Brain microvascular endothelial cell (primary cell): ENCODE measurements around the gene MTTP.
A peak's percentile ranks its signal among the peaks of the same experiment; 100 is the strongest.

Experiments used
- DNase-seq: peaks from one replicate; pipeline ENCODE4 v3.0.0-alpha.2; 2020
- H3K27ac ChIP-seq: fragments of 250-450 bp; sonication (Bioruptor Pico); 2 replicates; pipeline ENCODE4 v1.5.1; 2020; ENCODE audit warnings: mild to moderate bottlenecking, moderate library complexity
- H3K27me3 ChIP-seq: fragments of 250-450 bp; sonication (Bioruptor Pico); replicated peaks from 2 replicates; pipeline ENCODE4 v1.5.1; 2020; ENCODE audit warnings: mild to moderate bottlenecking
- H3K36me3 ChIP-seq: fragments of 250-450 bp; sonication (Bioruptor Pico); replicated peaks from 2 replicates; pipeline ENCODE4 v1.5.1; 2020; ENCODE audit warnings: mild to moderate bottlenecking
- H3K4me3 ChIP-seq: 2 replicates; pipeline ENCODE4 v1.5.1; 2011; ENCODE audit warnings: low read depth, mild to moderate bottlenecking, control low read depth, low read length, moderate library complexity
- in situ Hi-C: cut with HindIII; loops from 2 replicates; pipeline ENCODE4 v1.10.0; 2017; ENCODE audit warnings: low sequenced_read_pairs, low pct_ligation_motif_present
- TF ChIP-seq, protein P1 (sequence below): IDR thresholded peaks from 2 replicates; pipeline ENCODE4 v1.5.1; 2011; ENCODE audit warnings: low read depth, mild to moderate bottlenecking, moderate library complexity, low read length, control low read depth, inconsistent platforms; ENCODE audit errors: missing control alignments

MTTP gene

GRCh38 chr4:99537674-99538073, 37.0 kb upstream of the MTTP start:
- no peak overlapping the region for H3K4me3 ChIP-seq
- no peaks in the 10 kb centered on the region for H3K27me3 ChIP-seq
- in situ Hi-C loops: no loop called here
- H3K36me3 ChIP-seq: no peaks in the 10 kb centered on the region
- TF ChIP-seq, protein P1, sequence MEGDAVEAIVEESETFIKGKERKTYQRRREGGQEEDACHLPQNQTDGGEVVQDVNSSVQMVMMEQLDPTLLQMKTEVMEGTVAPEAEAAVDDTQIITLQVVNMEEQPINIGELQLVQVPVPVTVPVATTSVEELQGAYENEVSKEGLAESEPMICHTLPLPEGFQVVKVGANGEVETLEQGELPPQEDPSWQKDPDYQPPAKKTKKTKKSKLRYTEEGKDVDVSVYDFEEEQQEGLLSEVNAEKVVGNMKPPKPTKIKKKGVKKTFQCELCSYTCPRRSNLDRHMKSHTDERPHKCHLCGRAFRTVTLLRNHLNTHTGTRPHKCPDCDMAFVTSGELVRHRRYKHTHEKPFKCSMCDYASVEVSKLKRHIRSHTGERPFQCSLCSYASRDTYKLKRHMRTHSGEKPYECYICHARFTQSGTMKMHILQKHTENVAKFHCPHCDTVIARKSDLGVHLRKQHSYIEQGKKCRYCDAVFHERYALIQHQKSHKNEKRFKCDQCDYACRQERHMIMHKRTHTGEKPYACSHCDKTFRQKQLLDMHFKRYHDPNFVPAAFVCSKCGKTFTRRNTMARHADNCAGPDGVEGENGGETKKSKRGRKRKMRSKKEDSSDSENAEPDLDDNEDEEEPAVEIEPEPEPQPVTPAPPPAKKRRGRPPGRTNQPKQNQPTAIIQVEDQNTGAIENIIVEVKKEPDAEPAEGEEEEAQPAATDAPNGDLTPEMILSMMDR: no peak
- DNase-seq: no peak
- no peak overlapping the region for H3K27ac ChIP-seq

DNA sequence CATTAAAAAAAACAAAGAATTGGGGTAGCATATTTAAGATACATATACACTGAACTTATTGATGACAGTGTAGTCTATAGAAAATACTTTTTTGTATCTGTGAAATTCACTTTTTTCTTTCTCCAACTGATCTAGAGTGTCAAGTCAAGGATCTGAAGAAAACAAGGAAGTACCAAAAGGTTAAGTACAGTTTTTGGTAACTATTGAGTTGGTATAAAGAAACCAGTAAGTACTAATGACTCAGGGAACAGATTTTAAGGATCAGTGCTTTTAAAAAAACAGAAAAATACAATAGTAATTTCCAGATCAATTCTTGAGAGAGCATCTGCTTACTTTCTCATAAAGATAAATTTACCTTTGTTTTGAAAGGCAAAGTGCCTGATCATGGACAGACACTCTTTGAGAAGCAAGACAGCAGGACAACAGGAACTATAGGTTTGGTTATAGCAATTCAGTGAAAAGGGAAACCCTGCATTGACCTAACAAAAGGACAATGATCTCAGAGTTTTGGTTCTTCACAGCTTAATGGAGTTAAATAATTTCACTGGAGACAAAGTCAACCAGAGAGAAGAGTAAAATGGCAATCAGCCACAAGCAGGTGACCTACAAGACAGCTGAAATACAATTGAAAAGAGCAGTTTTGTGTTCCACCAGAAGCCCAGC, 34.2 kb upstream of the MTTP start:
- H3K27ac ChIP-seq: no peak overlapping the region
- DNase-seq: no peak
- TF ChIP-seq, protein P1: no peak
- in situ Hi-C loops: no loop called here
- H3K4me3 ChIP-seq: no peak overlapping the region
- H3K27me3 ChIP-seq: no peaks in the 10 kb centered on the region
- no peaks in the 10 kb centered on the region for H3K36me3 ChIP-seq

DNA sequence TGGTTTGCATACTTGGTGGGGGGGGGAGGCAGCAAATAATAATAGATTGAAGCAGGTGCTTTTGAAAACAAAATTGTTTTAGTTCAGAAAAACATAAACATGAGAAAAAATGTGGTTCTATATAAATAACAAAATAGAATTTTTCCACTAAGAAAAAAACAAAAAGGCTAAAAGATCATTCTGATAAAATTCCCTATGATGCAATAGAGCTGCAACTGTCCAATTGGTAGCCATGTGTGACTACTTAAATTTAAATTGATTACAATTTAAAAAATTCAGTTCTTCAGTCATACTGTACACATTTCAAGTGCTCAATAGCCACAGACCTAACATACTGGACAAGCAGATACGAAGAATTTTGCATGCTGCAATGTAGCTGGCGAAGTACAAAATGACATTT, 21.8 kb upstream of the MTTP start:
- no peaks in the 10 kb centered on the region for H3K27me3 ChIP-seq
- DNase-seq: no peak
- no peak overlapping the region for H3K27ac ChIP-seq
- no peaks in the 10 kb centered on the region for H3K36me3 ChIP-seq
- in situ Hi-C loops: no loop called here
- H3K4me3 ChIP-seq: no peak overlapping the region
- TF ChIP-seq, protein P1: no peak

DNA sequence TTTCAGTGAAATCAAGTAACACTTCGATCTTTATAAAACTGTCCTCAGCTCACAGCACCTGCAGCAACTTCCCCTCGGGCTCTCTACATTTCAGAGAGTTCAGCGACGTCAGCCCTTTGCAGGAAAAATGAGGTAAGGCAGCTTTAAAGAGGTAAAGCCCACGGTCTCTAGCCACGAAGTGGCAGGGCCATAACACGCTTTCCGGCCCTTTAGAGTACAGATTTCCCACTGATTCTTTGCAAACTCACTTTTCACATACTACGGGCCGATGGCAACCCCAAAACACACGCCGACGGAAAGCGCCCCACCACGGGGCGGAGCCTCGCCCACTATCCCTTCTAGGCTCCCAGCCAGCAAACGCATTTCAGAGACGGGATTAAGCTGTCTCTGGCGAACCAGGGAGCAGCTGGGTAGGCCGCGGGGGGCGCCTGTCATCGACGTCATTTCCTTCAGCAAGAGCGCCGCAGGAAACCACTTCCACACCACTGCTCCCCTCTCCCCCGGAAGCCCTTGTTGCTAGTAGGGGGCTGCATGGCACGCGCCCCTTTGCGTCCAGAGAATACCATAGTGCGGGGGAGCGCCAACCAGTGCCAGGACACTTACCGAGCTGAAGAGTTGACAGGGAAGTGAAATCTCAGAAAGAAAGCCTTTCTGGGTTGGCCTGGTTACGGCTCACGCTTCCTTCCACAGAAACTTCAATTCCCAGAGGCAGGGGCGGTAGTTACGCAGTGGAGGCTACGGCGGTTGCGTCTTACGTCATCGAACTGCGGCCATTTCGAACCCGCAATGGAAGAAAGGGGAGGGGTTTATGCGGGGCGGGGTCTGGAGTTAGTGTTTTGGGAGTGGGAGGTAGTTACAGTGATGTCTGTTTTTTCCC, 11.1 kb upstream of the MTTP start, which contains the start of gene TRMT10A:
Gene TRMT10A (minus strand): TSS at position 730 of the 877 bp plus-strand sequence. CDS start 4,701 bp downstream, outside the sequence.
- H3K27ac ChIP-seq: peak within 1 kb of the TSS; percentile 85
- in situ Hi-C loops: no loop called here
- DNase-seq: peak; percentile 99
- H3K36me3 ChIP-seq: no peaks in the 10 kb centered on the region
- no peaks in the 10 kb centered on the region for H3K27me3 ChIP-seq
- TF ChIP-seq, protein P1: peak; percentile 14
- peak within 1 kb of the TSS; percentile 87 for H3K4me3 ChIP-seq

DNA sequence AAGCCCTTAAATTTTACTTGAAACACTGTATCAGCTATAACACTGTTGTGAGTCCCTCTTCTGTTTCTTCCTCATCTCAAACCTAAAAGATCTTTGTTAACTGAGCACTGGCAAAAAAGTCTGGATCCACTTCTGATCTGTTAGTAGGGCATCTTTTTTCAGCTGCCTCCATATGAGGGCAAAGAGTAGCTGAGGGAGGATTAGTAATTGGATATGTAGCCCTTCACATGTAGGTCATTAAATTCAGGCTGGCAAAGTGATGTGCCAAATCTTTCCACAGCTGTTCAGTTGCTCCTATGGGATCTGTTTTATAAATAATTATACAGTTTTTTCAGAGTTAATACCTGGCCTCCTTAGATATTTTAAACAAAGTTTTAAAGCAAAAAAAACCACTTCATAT, 9.7 kb upstream of the MTTP start:
- in situ Hi-C loops: no loop called here
- Histone ChIP-seq H3K36me3 (no peaks in the 10 kb centered on the region), H3K4me3 (no peak overlapping the region), H3K27ac (no peak overlapping the region), H3K27me3 (no peaks in the 10 kb centered on the region)
- no peak for DNase-seq
- TF ChIP-seq, protein P1: no peak
